Adrenal gland (tissue), 5 donors: ENCODE data around the gene INSR.

Experiments
- CTCF ChIP-seq, 6 experiments: fragments of 450-650 bp in 4 of 6; fragments of 200-600 bp in 2 of 6; sonication (generic) in 1 of 6; IDR thresholded peaks; 1 replicate in 5 of 6; 2 replicates in 1 of 6; pipeline versions ENCODE4 v1.5.1 to v1.8.0; 2016 to 2021; ENCODE audit warnings: antibody characterized with exemption in 6 of 6, mild to moderate bottlenecking in 2 of 6, moderate library complexity in 1 of 6
- POLR2A ChIP-seq, 2 donors: fragments of 450-650 bp; IDR thresholded peaks; one replicate each; pipeline ENCODE4 v1.6.1; 2017; ENCODE audit warnings: antibody characterized with exemption in 2 of 2, mild to moderate bottlenecking in 2 of 2, moderate library complexity in 1 of 2
- donor health status: DM: no; HTN: no; CAD: no.

DNA sequence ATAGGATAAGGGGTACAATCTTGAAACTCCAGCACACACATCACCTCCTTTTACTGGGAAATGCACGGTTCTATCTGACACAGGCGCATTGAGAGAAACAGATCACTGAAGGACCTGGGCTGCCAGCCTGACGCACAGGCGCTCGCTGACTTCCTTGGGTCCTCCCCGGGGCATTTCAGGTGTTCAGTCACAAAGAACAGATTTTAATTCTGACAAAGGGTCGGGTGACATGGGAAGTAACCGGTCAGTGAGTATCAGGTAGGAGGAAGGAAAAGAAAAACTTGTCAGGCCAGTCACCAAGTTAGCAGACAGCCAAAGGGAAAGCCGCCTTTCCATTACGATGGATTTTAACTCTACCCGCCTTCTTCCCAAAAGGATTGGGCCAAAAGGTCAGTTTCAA is 39.6 kb downstream of the INSR start:
- TF ChIP-seq CTCF (IDR thresholded peaks at IDR 0.05) = no peak
- TF ChIP-seq POLR2A (IDR thresholded peaks at IDR 0.05) = no peak
